H1 (cell line): ENCODE data around the gene SCD. TPM values are rescaled to one million over a fixed set of nuclear protein-coding genes. Genes with fewer than 3 reads are reported as not detected.

Experiments
- CTCF ChIA-PET: fragments of 300-600 bp; sonication (Branson Sonifier 250); formaldehyde crosslinking; loops from one replicate; lab custom pipeline; 2021; ENCODE audit not compliant: partially characterized antibody; lab: Charles Lee
- POLR2A ChIA-PET: fragments of 300-600 bp; sonication (Branson Sonifier 250); formaldehyde crosslinking; loops from one replicate; lab custom pipeline; 2021; ENCODE audit warnings: inconsistent platforms; ENCODE audit not compliant: partially characterized antibody; lab: Charles Lee
- DNase-seq, 2 experiments: peaks; one replicate each; pipeline versions ENCODE4 v3.0.0 to v3.0.0-alpha.2; 2010 to 2022; ENCODE audit warnings: low spot score in 2 of 2, low read depth in 1 of 2, mixed read lengths in 1 of 2
- FAIRE-seq: peaks from 2 replicates; lab custom pipeline; 2011; peaks lifted over from hg19 to GRCh38; lab: Jason Lieb, UNC
- H2AFZ ChIP-seq: 2 replicates; pipeline ENCODE4 v1.8.1; 2012; ENCODE audit warnings: low read length, inconsistent platforms
- H2AK5ac ChIP-seq: 2 replicates; pipeline ENCODE4 v1.6.1; 2013; ENCODE audit warnings: low read depth, low read length
- H2BK120ac ChIP-seq: replicated peaks from 2 replicates; pipeline ENCODE3; 2013; ENCODE audit warnings: low read depth, low read length, inconsistent platforms
- H2BK12ac ChIP-seq: 2 replicates; pipeline ENCODE4 v1.6.1; 2013; ENCODE audit warnings: low read depth, low read length
- H2BK15ac ChIP-seq: 2 replicates; pipeline ENCODE4 v1.6.1; 2013; ENCODE audit warnings: low read length
- H2BK20ac ChIP-seq: 2 replicates; pipeline ENCODE4 v1.6.1; 2013; ENCODE audit warnings: low read length
- H2BK5ac ChIP-seq: 2 replicates; pipeline ENCODE4 v1.6.1; 2013; ENCODE audit warnings: low read depth, low read length
- H3K14ac ChIP-seq: 2 replicates; pipeline ENCODE4 v1.6.1; 2013; ENCODE audit warnings: inconsistent platforms; ENCODE audit not compliant: insufficient read length
- H3K18ac ChIP-seq: 2 replicates; pipeline ENCODE4 v1.6.1; 2013; ENCODE audit warnings: low read length; ENCODE audit errors: extremely low read depth
- H3K23ac ChIP-seq: 2 replicates; pipeline ENCODE4 v1.6.1; 2013; ENCODE audit warnings: inconsistent platforms; ENCODE audit not compliant: insufficient read length
- H3K23me2 ChIP-seq: 2 replicates; pipeline ENCODE4 v1.6.1; 2013; ENCODE audit warnings: low read depth, low read length
- H3K27ac ChIP-seq: 2 replicates; pipeline ENCODE4 v1.6.1; 2011; ENCODE audit warnings: low read depth, low read length, inconsistent platforms
- H3K27me3 ChIP-seq, 4 experiments: replicated peaks in 1 of 4; 1 replicate in 1 of 4; 2 replicates in 3 of 4; pipeline versions ENCODE4 v1.6.1 to v1.8.1; 2011 to 2013; ENCODE audit warnings: low read length in 3 of 4, mild to moderate bottlenecking in 3 of 4, inconsistent platforms in 2 of 4, mixed read lengths in 2 of 4, moderate library complexity in 1 of 4; ENCODE audit not compliant: control insufficient read depth in 3 of 4, insufficient read depth in 3 of 4; ENCODE audit errors: extremely low read depth in 1 of 4
- H3K36me3 ChIP-seq, 4 experiments: 2 replicates each; pipeline versions ENCODE4 v1.6.1 to v1.8.1; 2011 to 2013; ENCODE audit warnings: mild to moderate bottlenecking in 4 of 4, low read length in 3 of 4, moderate library complexity in 2 of 4, control low read depth in 1 of 4, inconsistent platforms in 1 of 4; ENCODE audit not compliant: insufficient read depth in 4 of 4, control insufficient read depth in 2 of 4
- H3K4ac ChIP-seq: replicated peaks from 2 replicates; pipeline ENCODE3; 2013; ENCODE audit warnings: low read length, low read depth, mixed read lengths, inconsistent platforms; ENCODE audit not compliant: insufficient read length
- H3K4me1 ChIP-seq, 4 experiments: replicated peaks in 1 of 4; 1 replicate in 1 of 4; 2 replicates in 3 of 4; pipeline versions ENCODE4 v1.6.1 to v1.8.1; 2011 to 2013; ENCODE audit warnings: low read length in 3 of 4, inconsistent platforms in 2 of 4, mixed read lengths in 1 of 4; ENCODE audit not compliant: insufficient read depth in 4 of 4, control insufficient read depth in 3 of 4
- H3K4me2 ChIP-seq, 2 experiments: 2 replicates each; pipeline versions ENCODE4 v1.6.1 to v1.8.1; 2011 to 2013; ENCODE audit warnings: low read depth in 2 of 2, low read length in 2 of 2, control low read depth in 1 of 2, inconsistent platforms in 1 of 2, mild to moderate bottlenecking in 1 of 2; ENCODE audit not compliant: insufficient read depth in 1 of 2
- H3K4me3 ChIP-seq, 4 experiments: fragments of 200-600, 300-600 bp in 1 of 4; sonication (generic), shearing (Covaris generic), sonication (Bioruptor Twin) in 1 of 4; 2 replicates each; pipeline versions ENCODE4 v1.5.1 to v1.8.1; 2011 to 2016; ENCODE audit warnings: low read length in 4 of 4, low read depth in 3 of 4, control low read depth in 2 of 4, inconsistent platforms in 2 of 4, mild to moderate bottlenecking in 2 of 4, mixed read lengths in 1 of 4, moderate library complexity in 1 of 4; ENCODE audit not compliant: insufficient read depth in 2 of 4; ENCODE audit errors: extremely low read depth in 1 of 4
- H3K56ac ChIP-seq: replicated peaks from 2 replicates; pipeline ENCODE3; 2013; ENCODE audit warnings: low read depth, mild to moderate bottlenecking, mixed read lengths, low read length, inconsistent platforms; ENCODE audit not compliant: insufficient read length
- H3K79me1 ChIP-seq: 2 replicates; pipeline ENCODE4 v1.6.1; 2013; ENCODE audit warnings: low read depth, low read length, control low read depth
- H3K79me2 ChIP-seq, 2 experiments: 2 replicates each; pipeline versions ENCODE4 v1.6.1 to v1.8.1; 2012 to 2013; ENCODE audit warnings: low read length in 2 of 2, mild to moderate bottlenecking in 2 of 2, inconsistent platforms in 1 of 2; ENCODE audit not compliant: insufficient read depth in 2 of 2, control insufficient read depth in 1 of 2
- H3K9ac ChIP-seq, 4 experiments: replicated peaks in 1 of 4; 1 replicate in 1 of 4; 2 replicates in 3 of 4; pipeline versions ENCODE4 v1.6.1 to v1.8.1; 2011 to 2013; ENCODE audit warnings: low read depth in 3 of 4, low read length in 3 of 4, control low read depth in 2 of 4, mild to moderate bottlenecking in 2 of 4, moderate library complexity in 2 of 4, inconsistent platforms in 1 of 4; ENCODE audit errors: extremely low read depth in 1 of 4
- H3K9me3 ChIP-seq, 2 experiments: 2 replicates each; pipeline versions ENCODE4 v1.6.1 to v1.8.1; 2012 to 2013; ENCODE audit warnings: mild to moderate bottlenecking in 2 of 2, moderate library complexity in 2 of 2, control low read depth in 1 of 2, inconsistent platforms in 1 of 2, low read depth in 1 of 2, low read length in 1 of 2, mixed read lengths in 1 of 2; ENCODE audit not compliant: insufficient read depth in 2 of 2
- H4K20me1 ChIP-seq, 2 experiments: replicated peaks in 1 of 2; 2 replicates each; pipeline versions ENCODE3 to v1.8.1; 2011 to 2013; ENCODE audit warnings: inconsistent platforms in 2 of 2, low read length in 2 of 2, mild to moderate bottlenecking in 1 of 2; ENCODE audit not compliant: insufficient read depth in 2 of 2, control insufficient read depth in 1 of 2
- H4K5ac ChIP-seq: 2 replicates; pipeline ENCODE4 v1.6.1; 2013; ENCODE audit warnings: low read length, low read depth, mixed read lengths, inconsistent platforms; ENCODE audit not compliant: insufficient read length
- H4K8ac ChIP-seq: 2 replicates; pipeline ENCODE4 v1.8.0; 2013; ENCODE audit warnings: mild to moderate bottlenecking, moderate library complexity, low read length, inconsistent platforms; ENCODE audit not compliant: insufficient read depth; ENCODE audit errors: extremely low read depth
- H4K91ac ChIP-seq: replicated peaks from 2 replicates; pipeline ENCODE3; 2013; ENCODE audit warnings: low read length, mixed read lengths, inconsistent platforms; ENCODE audit not compliant: insufficient read length
- KDM4A ChIP-seq: IDR thresholded peaks from one replicate; pipeline ENCODE4 v1.7.1; 2012; ENCODE audit warnings: low read depth, mild to moderate bottlenecking, moderate library complexity, low read length, inconsistent platforms; ENCODE audit not compliant: severe bottlenecking
- POLR2A ChIP-seq, 2 experiments: IDR thresholded peaks; 1 replicate in 1 of 2; 2 replicates in 1 of 2; pipeline ENCODE4 v1.6.1; 2011; ENCODE audit warnings: low read depth in 2 of 2, low read length in 2 of 2, mild to moderate bottlenecking in 2 of 2; ENCODE audit errors: control extremely low read depth in 1 of 2
- WGBS, 2 experiments: shearing (Covaris generic) in 1 of 2; methylation state at CpG; one replicate each; pipeline versions ENCODE4 v1.1.6 to v1.1.7; 2013 to 2015; ENCODE audit warnings: low lambda C conversion rate in 2 of 2, mixed read lengths in 2 of 2, inconsistent platforms in 1 of 2, low coverage in 1 of 2, missing lambda C conversion rate in 1 of 2; ENCODE audit not compliant: insufficient replicate concordance in 2 of 2, insufficient coverage in 1 of 2, insufficient read length in 1 of 2; ENCODE audit errors: extremely low coverage in 1 of 2, missing lambda C conversion rate in 1 of 2; 5-methylcytosine and 5-hydroxymethylcytosine counted together
- polyA plus RNA-seq, 7 experiments: library from polyadenylated mRNA; depleted of rRNA in 3 of 7; stranded (reverse) in 5 of 7; unstranded in 2 of 7; fragments of >200 nt in 5 of 7; fragments of 200-250 nt in 2 of 7; gene quantifications; 1 replicate in 5 of 7; 2 replicates in 1 of 7; 4 replicates in 1 of 7; pipeline versions ENCODE4 v1.2.1 to v1.2.3, GENCODE V29; 2011 to 2013; ENCODE audit warnings: missing spikeins in 2 of 7, mixed read lengths in 2 of 7
- total RNA-seq: library from RNA; stranded (reverse); fragmentation: NEBNext Ultra II Directional; extraction: Animal tissue kit (Norgen Biotek cat#: 25700); gene quantifications from 2 replicates; pipeline ENCODE4 v1.2.1, GENCODE V29; 2021

The SCD gene
- total and polyA plus RNA-seq, 2 of the 8 experiments (the other 6 are each of a cell fraction or from before 2014, with no cell fraction given) = 397 to 621 TPM

DNA sequence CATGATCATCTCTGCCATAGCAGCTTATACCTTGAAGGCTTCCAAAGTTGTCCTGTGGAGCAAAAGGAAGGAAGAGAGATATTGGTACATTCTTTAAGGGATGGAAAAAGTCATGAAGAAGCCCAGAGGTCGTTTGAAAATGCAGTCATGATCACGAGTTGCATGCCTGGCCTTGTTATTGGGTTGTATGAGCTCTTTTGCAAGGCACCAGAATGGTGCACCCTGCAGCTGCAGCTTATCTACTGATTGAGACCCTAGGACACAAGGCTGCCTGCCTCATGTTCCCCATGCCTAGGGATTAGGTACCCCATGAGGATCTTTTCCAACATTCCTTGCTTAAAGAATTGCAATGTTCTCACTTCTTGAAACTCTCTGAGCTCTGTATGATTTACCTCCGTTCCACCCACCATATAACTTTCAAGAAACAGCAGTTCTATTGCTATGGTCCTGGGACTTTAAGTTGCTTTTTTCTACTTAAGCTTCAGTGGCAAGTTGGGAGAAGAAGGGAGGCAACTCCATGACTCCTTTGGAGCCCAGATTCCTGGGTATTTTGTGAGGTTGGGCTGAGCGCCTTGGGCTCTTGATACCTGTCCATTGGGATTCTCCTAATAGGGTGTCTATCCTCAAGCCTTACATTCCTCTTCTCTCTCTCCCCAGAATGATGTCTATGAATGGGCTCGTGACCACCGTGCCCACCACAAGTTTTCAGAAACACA, 6.9 kb downstream of the SCD start:
- Histone ChIP-seq H3K23me2 (peaks cover 6% of the 10 kb centered on the region; the same call in 1 of the 2 replicates), H3K14ac (no peak overlapping the region), H2BK5ac (no peak overlapping the region), H3K36me3 (peaks cover 65 to 99% (median 91%) of the 10 kb centered on the region in 4 experiments), H2BK120ac (no peak overlapping the region), H4K91ac (no peak overlapping the region), H2BK20ac (no peak overlapping the region), H3K4me3 (no peak overlapping the region), H3K18ac (no peak overlapping the region), H2BK15ac (no peak overlapping the region), H3K79me2 (peaks cover 13 to 70% of the 10 kb centered on the region in 2 experiments), H3K56ac (no peak overlapping the region), H3K23ac (no peak overlapping the region), H3K9ac (no peak overlapping the region), H3K27ac (no peak overlapping the region; the same call in 1 of the 2 replicates), H3K4ac (no peak overlapping the region), H2AK5ac (no peak overlapping the region), H4K5ac (no peak overlapping the region), H3K9me3 (no peaks in the 10 kb centered on the region), H3K4me1 (peaks cover 9 to 18% (median 14%) of the 10 kb centered on the region in 4 experiments), H4K8ac (no peak overlapping the region), H3K79me1 (peaks cover 16% of the 10 kb centered on the region), H3K27me3 (no peaks in the 10 kb centered on the region), H2AFZ (no peak overlapping the region), H4K20me1 (peaks cover 22 to 59% of the 10 kb centered on the region in 2 experiments), H2BK12ac (no peak overlapping the region), H3K4me2 (no peak overlapping the region)
- no peak for FAIRE-seq
- 94% methylated on average over 6 of the region's 6 CpGs; no CpG with 5 or more reads in 1 of the 2 experiments for WGBS, 2 experiments
- DNase-seq = no peak
- TF ChIP-seq POLR2A (IDR thresholded peaks at IDR 0.05; ENCODE audit: control extremely low read depth in 1 of 2, low read depth in 2 of 2, low read length in 2 of 2) = peak in 1 of 2 experiments; percentile 37; a peak in 1 of 3 replicates
- no peak for TF ChIP-seq KDM4A
- ChIA-PET CTCF (interaction anchor here (0.6 to 5.4 kb wide), 10 partner anchors 12 to 155 kb away, joined by 3 to 31 read pairs (median 5); no protein-coding TSS in a partner anchor), POLR2A (interaction anchor here (0.8 to 4.1 kb wide), 6 partner anchors 12 to 129 kb away, joined by 3 to 24 read pairs (median 4); partner anchors contain the start of gene PKD2L1)
